Gastroesophageal sphincter (tissue), 4 donors: ENCODE measurements around the gene SHISA2. TPM values are rescaled to one million over a fixed set of nuclear protein-coding genes. Genes with fewer than 3 reads are reported as not detected.

Experiments used
- ATAC-seq: fragments of 150-250 bp; one replicate; pipeline ENCODE4 v1.9.1; 2016; ENCODE audit warnings: mild to moderate bottlenecking, moderate library complexity
- H3K27ac ChIP-seq, 4 donors: fragments of 200-600 bp; sonication (generic) in 3 of 4; 1 replicate in 3 of 4; 2 replicates in 1 of 4; pipeline ENCODE4 v1.5.1; 2016 to 2019
- H3K27me3 ChIP-seq: fragments of 200-600 bp; sonication (generic); one replicate; pipeline ENCODE4 v1.5.1; 2019
- H3K36me3 ChIP-seq, 2 donors: fragments of 200-600 bp; sonication (generic); one replicate each; pipeline ENCODE4 v1.5.1; 2019; ENCODE audit warnings: control low read depth in 1 of 2
- H3K4me1 ChIP-seq, 3 donors: fragments of 200-600 bp; sonication (generic); 1 replicate in 2 of 3; 2 replicates in 1 of 3; pipeline ENCODE4 v1.5.1; 2016 to 2019; ENCODE audit warnings: control low read depth in 2 of 3
- H3K4me3 ChIP-seq, 2 donors: fragments of 200-600 bp; sonication (generic); one replicate each; pipeline ENCODE4 v1.5.1; 2019; ENCODE audit warnings: mild to moderate bottlenecking in 1 of 2, moderate library complexity in 1 of 2
- H3K9me3 ChIP-seq, 3 donors: fragments of 200-600 bp; sonication (generic); one replicate each; pipeline ENCODE4 v1.5.1; 2017 to 2019; ENCODE audit warnings: control low read depth in 2 of 3
- EP300 ChIP-seq: sonication (generic); formaldehyde crosslinking; IDR thresholded peaks from one replicate; pipeline ENCODE4 v1.6.1; 2017; ENCODE audit warnings: antibody characterized with exemption, mild to moderate bottlenecking
- POLR2A ChIP-seq, 2 donors: fragments of 450-650 bp; IDR thresholded peaks; one replicate each; pipeline ENCODE4 v1.6.1; 2017; ENCODE audit warnings: antibody characterized with exemption in 2 of 2, mild to moderate bottlenecking in 2 of 2, moderate library complexity in 1 of 2
- POLR2AphosphoS5 ChIP-seq: sonication (generic); formaldehyde crosslinking; IDR thresholded peaks from one replicate; pipeline ENCODE4 v1.6.1; 2017; ENCODE audit warnings: antibody characterized with exemption
- WGBS, 2 donors: methylation state at CpG; one replicate each; pipeline ENCODE4 v1.1.5; 2018; ENCODE audit warnings: low coverage in 1 of 2; 5-methylcytosine and 5-hydroxymethylcytosine counted together
- total RNA-seq, 4 donors: library from RNA; depleted of rRNA; stranded (reverse); fragments of >200 nt; gene quantifications; one replicate each; pipeline ENCODE4 v1.1.0, GENCODE V29; 2016
- TF ChIP-seq, protein P1 (sequence below), 4 experiments: fragments of 200-600 bp in 2 of 4; fragments of 450-650 bp in 2 of 4; sonication (generic) in 1 of 4; IDR thresholded peaks; one replicate each; pipeline ENCODE4 v1.5.1; 2017 to 2019; ENCODE audit warnings: antibody characterized with exemption in 4 of 4, mild to moderate bottlenecking in 2 of 4, moderate library complexity in 2 of 4

Gene SHISA2
- total RNA-seq, 4 donors from 2014 or later, result 0.47 to 3.1 (median 0.71) TPM

DNA sequence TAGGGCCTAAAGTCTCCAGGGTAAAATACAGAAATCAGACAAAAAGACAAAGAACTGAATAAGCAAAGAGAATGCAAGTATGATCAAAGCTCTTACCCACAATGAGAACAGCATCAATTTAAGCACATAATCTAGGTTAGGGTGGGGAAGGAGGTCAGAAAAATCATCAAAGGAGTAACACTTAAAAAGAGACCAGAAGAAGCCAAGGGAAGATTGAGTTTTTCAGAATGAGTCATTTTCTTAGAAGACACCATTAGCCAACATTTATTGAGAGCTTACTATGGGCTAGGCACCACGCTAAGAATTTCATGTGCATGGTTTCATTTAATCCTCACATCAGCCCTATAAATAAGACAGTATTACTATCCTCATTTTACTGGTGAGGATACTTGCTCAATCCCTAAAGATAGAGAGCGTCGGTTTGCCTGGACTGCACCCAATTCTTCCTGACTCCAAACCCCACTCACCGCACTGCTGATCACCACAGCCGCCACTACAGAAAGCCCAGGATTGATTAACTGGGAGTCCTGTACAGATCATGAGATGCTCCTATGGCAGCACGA is 1.7 kb upstream of the SHISA2 start:
- no peak overlapping the region for H3K27ac ChIP-seq
- peaks cover 0 to 35% (median 3%) of the 10 kb centered on the region in 3 donors for H3K4me1 ChIP-seq
- H3K27me3 ChIP-seq, result peaks cover 74% of the 10 kb centered on the region
- H3K4me3 ChIP-seq, result no peak overlapping the region
- WGBS, 2 donors, result 89 to 92% methylated on average over 4 to 6 of the region's 6 CpGs
- TF ChIP-seq, protein P1, sequence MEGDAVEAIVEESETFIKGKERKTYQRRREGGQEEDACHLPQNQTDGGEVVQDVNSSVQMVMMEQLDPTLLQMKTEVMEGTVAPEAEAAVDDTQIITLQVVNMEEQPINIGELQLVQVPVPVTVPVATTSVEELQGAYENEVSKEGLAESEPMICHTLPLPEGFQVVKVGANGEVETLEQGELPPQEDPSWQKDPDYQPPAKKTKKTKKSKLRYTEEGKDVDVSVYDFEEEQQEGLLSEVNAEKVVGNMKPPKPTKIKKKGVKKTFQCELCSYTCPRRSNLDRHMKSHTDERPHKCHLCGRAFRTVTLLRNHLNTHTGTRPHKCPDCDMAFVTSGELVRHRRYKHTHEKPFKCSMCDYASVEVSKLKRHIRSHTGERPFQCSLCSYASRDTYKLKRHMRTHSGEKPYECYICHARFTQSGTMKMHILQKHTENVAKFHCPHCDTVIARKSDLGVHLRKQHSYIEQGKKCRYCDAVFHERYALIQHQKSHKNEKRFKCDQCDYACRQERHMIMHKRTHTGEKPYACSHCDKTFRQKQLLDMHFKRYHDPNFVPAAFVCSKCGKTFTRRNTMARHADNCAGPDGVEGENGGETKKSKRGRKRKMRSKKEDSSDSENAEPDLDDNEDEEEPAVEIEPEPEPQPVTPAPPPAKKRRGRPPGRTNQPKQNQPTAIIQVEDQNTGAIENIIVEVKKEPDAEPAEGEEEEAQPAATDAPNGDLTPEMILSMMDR (IDR thresholded peaks at IDR 0.05), result no peak
- TF ChIP-seq EP300 (no peak), POLR2A (IDR thresholded peaks at IDR 0.05) (no peak), POLR2AphosphoS5 (no peak)
- no peaks in the 10 kb centered on the region for H3K36me3 ChIP-seq
- no peak for ATAC-seq
- no peaks in the 10 kb centered on the region for H3K9me3 ChIP-seq

DNA sequence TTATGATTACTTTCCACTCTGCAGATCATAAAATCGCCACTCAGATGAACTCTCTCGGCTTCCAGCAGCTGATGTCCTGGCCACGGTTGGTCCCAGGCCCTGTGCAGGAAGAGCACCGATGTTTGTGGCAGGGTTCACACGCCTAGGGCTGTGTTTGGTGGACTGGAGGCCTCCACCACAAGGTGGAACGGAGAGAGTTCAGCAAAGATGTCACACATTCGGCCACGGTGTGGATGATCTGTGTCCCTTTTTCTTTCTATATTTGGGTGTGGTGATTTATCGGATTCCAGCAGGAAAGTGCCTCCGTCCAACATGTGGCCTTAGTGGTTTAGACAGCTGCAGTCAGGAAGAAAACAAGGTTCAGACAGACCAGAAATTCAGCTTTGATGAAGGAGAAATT is 521 bp upstream of the SHISA2 start:
- Histone ChIP-seq H3K9me3 (no peaks in the 10 kb centered on the region), H3K4me1 (peaks cover 0 to 35% (median 3%) of the 10 kb centered on the region in 3 donors), H3K27ac (no peak overlapping the region), H3K36me3 (no peaks in the 10 kb centered on the region), H3K4me3 (peak overlapping the region in 1 of 2 donors; percentile 56), H3K27me3 (peaks cover 82% of the 10 kb centered on the region)
- TF ChIP-seq, protein P1 (IDR thresholded peaks at IDR 0.05), result no peak
- TF ChIP-seq POLR2AphosphoS5, result no peak
- TF ChIP-seq POLR2A (IDR thresholded peaks at IDR 0.05), result no peak
- TF ChIP-seq EP300, result no peak
- ATAC-seq, result no peak
- WGBS, 2 donors, result 60 to 75% methylated on average over 6 to 8 of the region's 10 CpGs

DNA sequence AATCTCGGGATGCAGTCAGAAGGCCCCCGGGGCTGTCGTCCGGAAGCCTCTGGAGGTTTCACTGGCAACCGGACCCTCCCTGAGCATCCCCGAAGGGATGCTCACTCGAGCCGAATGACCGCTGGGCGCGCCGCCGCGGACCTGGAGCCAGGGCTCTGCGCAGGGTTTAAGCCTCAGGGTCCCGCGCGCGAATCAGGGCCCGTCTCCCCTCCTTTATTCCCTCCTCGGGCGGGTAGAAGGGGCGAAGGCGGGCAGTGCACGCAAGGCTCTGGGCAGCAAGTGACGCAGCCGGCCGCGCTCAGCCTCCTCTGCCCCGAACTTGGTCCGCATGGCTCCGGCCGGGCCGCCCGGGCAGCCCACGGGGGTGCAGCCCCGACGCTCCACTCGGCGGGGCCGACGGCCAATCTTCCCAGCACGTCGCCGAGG is 572 bp downstream of the SHISA2 start:
- peak overlapping the region in 1 of 4 donors; percentile 6 for H3K27ac ChIP-seq
- no CpG with 5 or more reads among the region's 45 CpGs for WGBS, 2 donors
- H3K36me3 ChIP-seq, result no peaks in the 10 kb centered on the region
- H3K4me1 ChIP-seq, result peaks cover 0 to 35% (median 3%) of the 10 kb centered on the region in 3 donors
- no peaks in the 10 kb centered on the region for H3K9me3 ChIP-seq
- TF ChIP-seq, protein P1 (IDR thresholded peaks at IDR 0.05), result no peak
- no peak for TF ChIP-seq EP300
- no peak for TF ChIP-seq POLR2AphosphoS5
- TF ChIP-seq POLR2A (IDR thresholded peaks at IDR 0.05), result no peak
- no peak for ATAC-seq
- H3K4me3 ChIP-seq, result peak overlapping the region; percentile 22 to 56
- H3K27me3 ChIP-seq, result peaks cover 82% of the 10 kb centered on the region

DNA sequence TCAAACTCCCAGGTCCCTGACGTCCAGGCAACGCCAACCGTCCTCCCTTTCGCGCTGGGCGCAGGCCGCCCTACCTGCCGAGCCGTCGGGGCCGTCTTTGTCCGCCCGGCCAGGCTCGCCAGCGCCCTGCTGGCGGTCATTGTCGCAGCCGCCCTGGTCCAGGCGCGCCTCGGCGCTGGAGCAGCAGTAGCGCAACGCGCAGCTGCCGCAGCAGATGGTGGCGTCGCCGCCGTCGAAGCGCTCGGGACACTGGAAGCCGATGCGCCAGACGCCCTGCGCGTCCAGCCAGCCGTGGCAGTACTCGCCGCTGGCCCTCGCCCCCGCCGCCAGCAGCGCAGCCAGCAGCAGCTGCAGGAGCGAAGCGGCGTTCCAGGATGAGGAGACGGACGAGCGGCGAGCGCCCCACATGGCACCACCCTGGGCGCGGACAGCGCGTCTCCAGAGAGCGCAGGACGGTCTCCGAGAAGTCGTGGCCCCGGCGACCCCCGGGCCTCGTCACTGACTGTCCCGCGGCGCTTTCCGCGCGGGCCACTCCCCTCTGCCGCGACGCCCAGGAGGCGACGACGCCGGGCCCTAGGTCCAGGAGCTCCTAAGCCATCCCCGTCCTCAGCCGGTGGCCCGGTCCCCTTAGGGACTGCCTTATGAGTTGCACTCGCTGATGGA is 1.1 kb downstream of the SHISA2 start:
- H3K4me1 ChIP-seq, result peaks cover 0 to 35% (median 3%) of the 10 kb centered on the region in 3 donors
- no peaks in the 10 kb centered on the region for H3K36me3 ChIP-seq
- H3K4me3 ChIP-seq, result peak overlapping the region in 1 of 2 donors; percentile 56
- no peak overlapping the region for H3K27ac ChIP-seq
- no peak for TF ChIP-seq POLR2AphosphoS5
- no peak for TF ChIP-seq POLR2A (IDR thresholded peaks at IDR 0.05)
- no peak for TF ChIP-seq EP300
- TF ChIP-seq, protein P1 (IDR thresholded peaks at IDR 0.05), result no peak
- ATAC-seq, result peak; percentile 20
- peaks cover 84% of the 10 kb centered on the region for H3K27me3 ChIP-seq
- no peaks in the 10 kb centered on the region for H3K9me3 ChIP-seq
- no CpG with 5 or more reads among the region's 82 CpGs for WGBS, 2 donors

DNA sequence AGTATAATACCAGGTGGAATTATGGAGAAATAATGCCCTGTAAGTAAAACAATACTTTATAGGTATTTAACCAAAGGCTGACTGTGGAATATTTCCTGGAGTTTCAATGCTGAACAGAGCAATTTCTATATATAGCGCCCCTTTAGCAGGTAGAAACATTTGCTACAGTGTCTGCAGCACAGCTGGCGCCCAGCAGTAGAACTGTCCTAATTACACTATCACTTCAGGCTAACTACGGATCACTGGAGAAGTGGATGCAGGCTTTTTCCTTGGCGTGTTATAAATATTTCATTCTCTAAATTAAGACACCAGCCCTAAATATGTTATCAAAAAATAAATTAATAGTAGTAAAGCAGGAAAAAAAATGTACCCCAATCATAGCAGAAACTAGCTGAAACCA is 3.1 kb downstream of the SHISA2 start:
- Histone ChIP-seq H3K27ac (no peak overlapping the region), H3K27me3 (peaks cover 80% of the 10 kb centered on the region), H3K36me3 (no peaks in the 10 kb centered on the region), H3K9me3 (no peaks in the 10 kb centered on the region), H3K4me3 (no peak overlapping the region), H3K4me1 (peaks cover 0 to 35% (median 3%) of the 10 kb centered on the region in 3 donors)
- ATAC-seq, result no peak
- no peak for TF ChIP-seq POLR2A (IDR thresholded peaks at IDR 0.05)
- TF ChIP-seq, protein P1 (IDR thresholded peaks at IDR 0.05), result no peak
- TF ChIP-seq POLR2AphosphoS5, result no peak
- no peak for TF ChIP-seq EP300
- WGBS, 2 donors, result 27 to 37% methylated on average over 4 of the region's 4 CpGs
